ENCODE data around the gene FOXC1. TPM values are rescaled to one million over a fixed set of nuclear protein-coding genes. Genes with fewer than 3 reads are reported as not detected.

FOXC1 gene
- polyA plus RNA-seq, 1 donor from 2014 or later = 0.09 TPM

DNA sequence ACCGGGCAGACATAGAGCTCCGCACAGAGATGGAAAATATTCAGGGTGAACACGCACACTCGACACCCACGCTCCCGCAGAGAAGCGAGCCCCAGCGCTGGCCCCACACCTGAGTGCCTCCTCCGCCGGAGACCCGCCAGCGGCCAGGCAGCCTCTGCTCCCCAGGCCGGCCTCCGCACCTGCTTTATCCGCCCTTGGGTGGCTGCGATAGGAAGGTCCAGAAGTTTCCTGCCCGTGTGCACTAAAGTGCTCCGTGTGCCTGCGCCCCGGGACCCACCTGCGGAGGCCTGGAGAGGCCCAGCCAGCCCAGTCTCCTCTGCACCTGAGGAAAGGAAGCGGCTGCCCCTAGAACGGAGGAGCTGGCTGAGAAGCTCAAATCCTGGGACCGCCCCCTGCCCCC lies 10.8 kb upstream of the FOXC1 start:
- no peak overlapping the region for H3K4me3 ChIP-seq (ENCODE audit: low read length)
- H4K20me1 ChIP-seq (ENCODE audit: insufficient read depth) = no peaks in the 10 kb centered on the region
- no peak overlapping the region for H3K4me2 ChIP-seq (ENCODE audit: low read length)
- TF ChIP-seq, protein P1, sequence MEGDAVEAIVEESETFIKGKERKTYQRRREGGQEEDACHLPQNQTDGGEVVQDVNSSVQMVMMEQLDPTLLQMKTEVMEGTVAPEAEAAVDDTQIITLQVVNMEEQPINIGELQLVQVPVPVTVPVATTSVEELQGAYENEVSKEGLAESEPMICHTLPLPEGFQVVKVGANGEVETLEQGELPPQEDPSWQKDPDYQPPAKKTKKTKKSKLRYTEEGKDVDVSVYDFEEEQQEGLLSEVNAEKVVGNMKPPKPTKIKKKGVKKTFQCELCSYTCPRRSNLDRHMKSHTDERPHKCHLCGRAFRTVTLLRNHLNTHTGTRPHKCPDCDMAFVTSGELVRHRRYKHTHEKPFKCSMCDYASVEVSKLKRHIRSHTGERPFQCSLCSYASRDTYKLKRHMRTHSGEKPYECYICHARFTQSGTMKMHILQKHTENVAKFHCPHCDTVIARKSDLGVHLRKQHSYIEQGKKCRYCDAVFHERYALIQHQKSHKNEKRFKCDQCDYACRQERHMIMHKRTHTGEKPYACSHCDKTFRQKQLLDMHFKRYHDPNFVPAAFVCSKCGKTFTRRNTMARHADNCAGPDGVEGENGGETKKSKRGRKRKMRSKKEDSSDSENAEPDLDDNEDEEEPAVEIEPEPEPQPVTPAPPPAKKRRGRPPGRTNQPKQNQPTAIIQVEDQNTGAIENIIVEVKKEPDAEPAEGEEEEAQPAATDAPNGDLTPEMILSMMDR (IDR thresholded peaks at IDR 0.05; ENCODE audit: poor library complexity, severe bottlenecking) = no peak
- TF ChIP-seq, protein P2, sequence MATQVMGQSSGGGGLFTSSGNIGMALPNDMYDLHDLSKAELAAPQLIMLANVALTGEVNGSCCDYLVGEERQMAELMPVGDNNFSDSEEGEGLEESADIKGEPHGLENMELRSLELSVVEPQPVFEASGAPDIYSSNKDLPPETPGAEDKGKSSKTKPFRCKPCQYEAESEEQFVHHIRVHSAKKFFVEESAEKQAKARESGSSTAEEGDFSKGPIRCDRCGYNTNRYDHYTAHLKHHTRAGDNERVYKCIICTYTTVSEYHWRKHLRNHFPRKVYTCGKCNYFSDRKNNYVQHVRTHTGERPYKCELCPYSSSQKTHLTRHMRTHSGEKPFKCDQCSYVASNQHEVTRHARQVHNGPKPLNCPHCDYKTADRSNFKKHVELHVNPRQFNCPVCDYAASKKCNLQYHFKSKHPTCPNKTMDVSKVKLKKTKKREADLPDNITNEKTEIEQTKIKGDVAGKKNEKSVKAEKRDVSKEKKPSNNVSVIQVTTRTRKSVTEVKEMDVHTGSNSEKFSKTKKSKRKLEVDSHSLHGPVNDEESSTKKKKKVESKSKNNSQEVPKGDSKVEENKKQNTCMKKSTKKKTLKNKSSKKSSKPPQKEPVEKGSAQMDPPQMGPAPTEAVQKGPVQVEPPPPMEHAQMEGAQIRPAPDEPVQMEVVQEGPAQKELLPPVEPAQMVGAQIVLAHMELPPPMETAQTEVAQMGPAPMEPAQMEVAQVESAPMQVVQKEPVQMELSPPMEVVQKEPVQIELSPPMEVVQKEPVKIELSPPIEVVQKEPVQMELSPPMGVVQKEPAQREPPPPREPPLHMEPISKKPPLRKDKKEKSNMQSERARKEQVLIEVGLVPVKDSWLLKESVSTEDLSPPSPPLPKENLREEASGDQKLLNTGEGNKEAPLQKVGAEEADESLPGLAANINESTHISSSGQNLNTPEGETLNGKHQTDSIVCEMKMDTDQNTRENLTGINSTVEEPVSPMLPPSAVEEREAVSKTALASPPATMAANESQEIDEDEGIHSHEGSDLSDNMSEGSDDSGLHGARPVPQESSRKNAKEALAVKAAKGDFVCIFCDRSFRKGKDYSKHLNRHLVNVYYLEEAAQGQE (IDR thresholded peaks at IDR 0.05; ENCODE audit: borderline replicate concordance) = no peak
- TF ChIP-seq SMC3 (conservative IDR thresholded peaks at IDR 0.05; ENCODE audit: poor library complexity) (no peak), EP300 (conservative IDR thresholded peaks at IDR 0.05; ENCODE audit: poor library complexity, severe bottlenecking) (no peak), MXI1 (conservative IDR thresholded peaks at IDR 0.05; ENCODE audit: poor library complexity, severe bottlenecking) (no peak), RAD21 (conservative IDR thresholded peaks at IDR 0.05) (no peak), POLR2AphosphoS5 (IDR thresholded peaks at IDR 0.05) (no peak), TAF1 (IDR thresholded peaks at IDR 0.05; ENCODE audit: low read depth) (no peak), EZH2 (IDR thresholded peaks at IDR 0.05; ENCODE audit: borderline replicate concordance, insufficient read depth, low read length, poor library complexity, severe bottlenecking) (no peak)
- H2AFZ ChIP-seq (ENCODE audit: low read depth, low read length) = no peak overlapping the region
- peaks cover 21% of the 10 kb centered on the region for H3K27me3 ChIP-seq (ENCODE audit: insufficient read depth, low read depth, low read length)
- H3F3A ChIP-seq (ENCODE audit: insufficient read depth, low read length, poor library complexity, severe bottlenecking) = no peaks in the 10 kb centered on the region
- no peak overlapping the region for H3K9ac ChIP-seq (ENCODE audit: low read length)
- H3K79me2 ChIP-seq (replicated peaks; ENCODE audit: insufficient read depth, low read length) = no peaks in the 10 kb centered on the region
- no peaks in the 10 kb centered on the region for H3K9me2 ChIP-seq (ENCODE audit: insufficient read depth, low read length)
- no peak overlapping the region for H3K27ac ChIP-seq (ENCODE audit: low read length)
- no peaks in the 10 kb centered on the region for H3K36me3 ChIP-seq (ENCODE audit: insufficient read depth, low read length)
- H3K9me3 ChIP-seq (ENCODE audit: low read length) = no peaks in the 10 kb centered on the region

DNA sequence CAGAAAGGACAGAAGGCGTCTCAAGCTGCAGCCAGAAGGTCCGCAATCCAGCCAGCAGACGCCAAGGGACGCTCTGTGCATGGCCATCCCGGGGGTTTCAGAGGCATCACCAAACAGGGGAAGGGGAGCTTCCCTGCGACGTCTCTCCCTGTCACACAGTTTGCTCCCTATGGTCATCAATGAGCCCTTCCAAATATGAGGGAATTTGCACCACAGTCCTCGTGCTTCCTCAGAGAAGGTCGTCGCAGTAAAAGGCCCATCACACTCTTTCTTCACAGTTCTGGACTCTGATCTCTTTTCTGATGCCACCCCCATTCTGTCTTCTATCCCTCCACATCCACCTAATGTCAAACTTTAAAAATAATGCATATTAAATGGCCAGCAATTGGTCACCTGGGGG lies 10.2 kb upstream of the FOXC1 start:
- Histone ChIP-seq H3K4me2 (ENCODE audit: low read length) (no peak overlapping the region), H3K79me2 (replicated peaks; ENCODE audit: insufficient read depth, low read length) (no peaks in the 10 kb centered on the region), H4K20me1 (ENCODE audit: insufficient read depth) (no peaks in the 10 kb centered on the region), H2AFZ (ENCODE audit: low read depth, low read length) (no peak overlapping the region), H3K27me3 (ENCODE audit: insufficient read depth, low read depth, low read length) (peaks cover 27% of the 10 kb centered on the region), H3K9me3 (ENCODE audit: low read length) (no peaks in the 10 kb centered on the region), H3K36me3 (ENCODE audit: insufficient read depth, low read length) (no peaks in the 10 kb centered on the region), H3K9ac (ENCODE audit: low read length) (no peak overlapping the region), H3K27ac (ENCODE audit: low read length) (no peak overlapping the region), H3F3A (ENCODE audit: insufficient read depth, low read length, poor library complexity, severe bottlenecking) (no peaks in the 10 kb centered on the region), H3K9me2 (ENCODE audit: insufficient read depth, low read length) (no peaks in the 10 kb centered on the region), H3K4me3 (ENCODE audit: low read length) (no peak overlapping the region)
- no peak for TF ChIP-seq EP300 (conservative IDR thresholded peaks at IDR 0.05; ENCODE audit: poor library complexity, severe bottlenecking)
- no peak for TF ChIP-seq TAF1 (IDR thresholded peaks at IDR 0.05; ENCODE audit: low read depth)
- TF ChIP-seq, protein P1 (IDR thresholded peaks at IDR 0.05; ENCODE audit: poor library complexity, severe bottlenecking) = no peak
- TF ChIP-seq EZH2 (IDR thresholded peaks at IDR 0.05; ENCODE audit: borderline replicate concordance, insufficient read depth, low read length, poor library complexity, severe bottlenecking) = no peak
- TF ChIP-seq, protein P2 (IDR thresholded peaks at IDR 0.05; ENCODE audit: borderline replicate concordance) = no peak
- TF ChIP-seq RAD21 (conservative IDR thresholded peaks at IDR 0.05) = no peak
- no peak for TF ChIP-seq POLR2AphosphoS5 (IDR thresholded peaks at IDR 0.05)
- no peak for TF ChIP-seq SMC3 (conservative IDR thresholded peaks at IDR 0.05; ENCODE audit: poor library complexity)
- no peak for TF ChIP-seq MXI1 (conservative IDR thresholded peaks at IDR 0.05; ENCODE audit: poor library complexity, severe bottlenecking)

All from neural cell (in vitro differentiated cells).